ENCODE results near the gene TP53.

DNA sequence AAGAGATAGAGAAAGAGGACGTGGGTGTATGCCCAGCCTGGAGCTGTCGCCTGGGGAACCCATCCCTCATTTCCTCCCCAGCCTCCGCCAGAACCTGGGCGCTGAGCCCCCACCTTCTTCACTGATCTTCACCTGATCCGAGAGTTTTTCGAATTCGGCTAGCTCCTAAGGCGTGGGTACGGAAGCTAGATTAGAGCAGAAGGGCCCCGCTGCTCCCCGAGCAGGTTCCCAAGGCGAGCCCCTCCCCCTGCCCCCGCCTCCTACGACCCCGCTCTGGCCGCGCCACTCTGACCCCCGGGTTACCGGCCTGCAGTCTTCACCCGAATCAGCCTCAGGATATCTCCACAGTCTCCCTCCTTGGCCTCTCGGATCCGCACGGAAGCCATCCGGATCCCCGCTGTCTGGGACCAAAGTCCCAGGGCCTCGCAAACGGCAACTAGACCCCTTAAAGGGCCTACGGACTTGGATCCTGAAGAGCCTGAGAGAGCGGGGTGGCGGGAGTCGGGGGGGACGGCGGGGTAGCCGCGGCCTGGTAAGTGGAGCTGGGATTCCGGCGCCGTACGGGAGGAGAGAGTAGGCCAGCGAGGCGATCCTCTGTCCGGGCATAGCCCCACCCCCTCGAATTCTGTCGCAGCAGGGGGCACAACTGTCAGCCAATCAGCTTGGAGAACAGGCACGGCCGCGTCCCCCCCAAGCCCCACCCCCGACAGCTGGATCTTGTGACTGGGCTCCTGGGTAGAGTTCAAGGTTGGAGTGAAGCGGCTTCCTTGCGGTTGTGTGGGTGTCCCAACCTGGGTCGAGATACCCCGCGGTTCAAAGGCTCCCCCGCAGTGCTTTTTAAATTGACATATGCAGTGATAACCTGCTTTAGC lies 59.8 kb downstream of the TP53 start, which contains the start of gene SAT2:
- TF ChIP-seq, protein P1, sequence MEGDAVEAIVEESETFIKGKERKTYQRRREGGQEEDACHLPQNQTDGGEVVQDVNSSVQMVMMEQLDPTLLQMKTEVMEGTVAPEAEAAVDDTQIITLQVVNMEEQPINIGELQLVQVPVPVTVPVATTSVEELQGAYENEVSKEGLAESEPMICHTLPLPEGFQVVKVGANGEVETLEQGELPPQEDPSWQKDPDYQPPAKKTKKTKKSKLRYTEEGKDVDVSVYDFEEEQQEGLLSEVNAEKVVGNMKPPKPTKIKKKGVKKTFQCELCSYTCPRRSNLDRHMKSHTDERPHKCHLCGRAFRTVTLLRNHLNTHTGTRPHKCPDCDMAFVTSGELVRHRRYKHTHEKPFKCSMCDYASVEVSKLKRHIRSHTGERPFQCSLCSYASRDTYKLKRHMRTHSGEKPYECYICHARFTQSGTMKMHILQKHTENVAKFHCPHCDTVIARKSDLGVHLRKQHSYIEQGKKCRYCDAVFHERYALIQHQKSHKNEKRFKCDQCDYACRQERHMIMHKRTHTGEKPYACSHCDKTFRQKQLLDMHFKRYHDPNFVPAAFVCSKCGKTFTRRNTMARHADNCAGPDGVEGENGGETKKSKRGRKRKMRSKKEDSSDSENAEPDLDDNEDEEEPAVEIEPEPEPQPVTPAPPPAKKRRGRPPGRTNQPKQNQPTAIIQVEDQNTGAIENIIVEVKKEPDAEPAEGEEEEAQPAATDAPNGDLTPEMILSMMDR (conservative IDR thresholded peaks at IDR 0.05 in 1 of 2, IDR thresholded peaks at IDR 0.05 in 1 of 2; ENCODE audit: low read depth in 1 of 2, low read length in 2 of 2) = no peak
- TF ChIP-seq EZH2 (IDR thresholded peaks at IDR 0.05; ENCODE audit: low read length, missing control alignments) = no peak
